Measurements from ENCODE around the gene COL4A3. TPM values are rescaled to one million over a fixed set of nuclear protein-coding genes. Genes with fewer than 3 reads are reported as not detected.
A peak's percentile ranks its signal among the peaks of the same experiment; 100 is the strongest.

COL4A3 gene
- total RNA-seq, 2 donors from 2014 or later = 1.7 to 2.4 TPM

DNA sequence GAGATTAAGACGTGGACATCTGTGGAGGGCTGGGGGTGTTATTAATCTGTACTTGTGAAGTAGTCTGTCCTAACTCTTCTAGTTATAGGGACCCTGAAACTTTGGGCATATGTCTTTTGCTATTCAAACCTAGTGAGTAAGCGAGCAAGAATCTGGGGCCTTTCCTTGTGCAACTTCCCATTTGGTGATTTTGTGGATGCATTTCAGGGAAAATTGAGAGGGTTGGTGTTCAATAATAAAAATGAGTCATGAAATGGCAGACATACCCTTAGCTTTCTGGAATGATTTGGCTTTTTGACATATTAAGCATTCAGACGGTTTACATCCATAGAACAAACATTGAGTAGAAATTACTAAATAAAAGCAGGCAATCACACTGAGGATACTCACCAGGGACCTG, 17.4 kb upstream of the COL4A3 start:
- peaks cover 7% of the 10 kb centered on the region for H3K9me3 ChIP-seq (ENCODE audit: control insufficient read depth, low read length)
- Mint-ChIP-seq H3K36me3 (ENCODE audit: low read depth) (peaks cover 5% of the 10 kb centered on the region), H3K4me3 (no peak overlapping the region), H3K9me3 (peaks cover 12% of the 10 kb centered on the region), H3K4me1 (no peaks in the 10 kb centered on the region), H3K27ac (no peak overlapping the region), H3K27me3 (ENCODE audit: insufficient read depth) (no peaks in the 10 kb centered on the region)
- H3K4me1 ChIP-seq (ENCODE audit: control insufficient read depth, insufficient read depth, low read length) = no peaks in the 10 kb centered on the region
- H3K27me3 ChIP-seq (ENCODE audit: control insufficient read depth, insufficient read depth, low read length, poor library complexity, severe bottlenecking) = no peaks in the 10 kb centered on the region
- no peak for DNase-seq
- no peak for TF ChIP-seq CTCF (conservative IDR thresholded peaks at IDR 0.05)
- no peak overlapping the region for H3K4me3 ChIP-seq (ENCODE audit: low read length)
- H3K9ac ChIP-seq (ENCODE audit: extremely low read depth, low read length, poor library complexity, severe bottlenecking) = no peak overlapping the region
- no peaks in the 10 kb centered on the region for H3K36me3 ChIP-seq (ENCODE audit: control insufficient read depth, insufficient read depth, low read length)
- no peak overlapping the region for H3K27ac ChIP-seq (ENCODE audit: low read depth, low read length)
- 89 to 100% methylated on average over 1 to 3 of the region's 3 CpGs for WGBS, 2 experiments (ENCODE audit: insufficient coverage in 1 of 2, insufficient read length in 1 of 2)

- H3K27me3 ChIP-seq (ENCODE audit: control insufficient read depth, insufficient read depth, low read length, poor library complexity, severe bottlenecking) = no peaks in the 10 kb centered on the region
- no peaks in the 10 kb centered on the region for H3K4me1 ChIP-seq (ENCODE audit: control insufficient read depth, insufficient read depth, low read length)
- no peak overlapping the region for H3K4me3 Mint-ChIP-seq
- peaks cover 5% of the 10 kb centered on the region for H3K36me3 Mint-ChIP-seq (ENCODE audit: low read depth)
- no peak for DNase-seq
- peak overlapping the region; percentile 53 for H3K4me3 ChIP-seq (ENCODE audit: low read length)
- no peak overlapping the region for H3K27ac ChIP-seq (ENCODE audit: low read depth, low read length)
- H3K27me3 Mint-ChIP-seq (ENCODE audit: insufficient read depth) = no peaks in the 10 kb centered on the region
- no peak for TF ChIP-seq CTCF (conservative IDR thresholded peaks at IDR 0.05)
- WGBS, 2 experiments (ENCODE audit: insufficient coverage in 1 of 2, insufficient read length in 1 of 2) = 82 to 100% methylated on average over 2 of the region's 2 CpGs
- H3K27ac Mint-ChIP-seq = no peak overlapping the region
- no peaks in the 10 kb centered on the region for H3K4me1 Mint-ChIP-seq
- H3K36me3 ChIP-seq (ENCODE audit: control insufficient read depth, insufficient read depth, low read length) = no peaks in the 10 kb centered on the region
- no peak overlapping the region for H3K9ac ChIP-seq (ENCODE audit: extremely low read depth, low read length, poor library complexity, severe bottlenecking)
- H3K9me3 ChIP-seq (ENCODE audit: control insufficient read depth, low read length) = peaks cover 7% of the 10 kb centered on the region
- H3K9me3 Mint-ChIP-seq = peaks cover 12% of the 10 kb centered on the region
These were observed 16.3 kb upstream of the COL4A3 start for GRCh38 chr2:227148106-227148505.

DNA sequence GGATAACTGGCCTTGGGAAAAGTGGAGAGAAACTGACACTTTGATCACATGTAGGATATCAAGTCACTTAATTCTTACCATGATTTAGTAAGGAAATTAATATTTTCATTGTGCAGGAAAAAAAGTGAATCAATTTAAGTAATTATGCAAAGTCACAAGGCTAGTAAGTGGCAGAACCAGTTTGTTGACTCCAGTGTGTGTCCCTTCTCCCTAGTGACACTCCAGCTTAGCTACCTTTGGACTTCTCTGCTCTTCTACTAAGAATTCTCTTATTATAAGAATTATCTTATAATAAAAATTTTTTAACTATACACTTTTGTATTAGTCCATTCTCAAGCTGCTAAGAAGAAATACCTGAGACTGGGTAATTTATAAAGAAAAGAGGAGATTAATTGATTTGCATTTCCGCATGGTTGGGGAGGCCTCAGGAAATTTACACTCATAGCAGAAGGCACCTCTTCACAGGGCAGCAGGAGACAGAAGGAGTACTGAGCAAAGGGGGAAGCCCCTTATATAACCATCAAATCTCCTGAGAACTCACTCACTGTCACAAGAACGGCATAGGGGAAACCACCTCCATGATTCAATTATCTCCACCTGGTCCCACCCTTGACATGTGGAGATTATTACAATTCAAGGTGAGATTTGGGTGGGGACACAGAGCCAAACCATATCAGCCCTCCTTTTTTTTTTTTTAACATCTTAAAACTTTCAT, 14.0 kb upstream of the COL4A3 start:
- TF ChIP-seq CTCF (conservative IDR thresholded peaks at IDR 0.05) = no peak
- peaks cover 15% of the 10 kb centered on the region for H3K4me1 Mint-ChIP-seq
- H3K9me3 Mint-ChIP-seq = peaks cover 12% of the 10 kb centered on the region
- H3K4me1 ChIP-seq (ENCODE audit: control insufficient read depth, insufficient read depth, low read length) = peaks cover 6% of the 10 kb centered on the region
- peaks cover 5% of the 10 kb centered on the region for H3K36me3 Mint-ChIP-seq (ENCODE audit: low read depth)
- DNase-seq = no peak
- WGBS, 2 experiments (ENCODE audit: insufficient coverage in 1 of 2, insufficient read length in 1 of 2) = 75 to 100% methylated on average over 1 to 2 of the region's 2 CpGs
- H3K27ac ChIP-seq (ENCODE audit: low read depth, low read length) = no peak overlapping the region
- no peak overlapping the region for H3K4me3 ChIP-seq (ENCODE audit: low read length)
- no peaks in the 10 kb centered on the region for H3K36me3 ChIP-seq (ENCODE audit: control insufficient read depth, insufficient read depth, low read length)
- H3K4me3 Mint-ChIP-seq = no peak overlapping the region
- peaks cover 7% of the 10 kb centered on the region for H3K9me3 ChIP-seq (ENCODE audit: control insufficient read depth, low read length)
- peaks cover under 1% of the 10 kb centered on the region for H3K27me3 Mint-ChIP-seq (ENCODE audit: insufficient read depth)
- no peaks in the 10 kb centered on the region for H3K27me3 ChIP-seq (ENCODE audit: control insufficient read depth, insufficient read depth, low read length, poor library complexity, severe bottlenecking)
- H3K27ac Mint-ChIP-seq = no peak overlapping the region
- H3K9ac ChIP-seq (ENCODE audit: extremely low read depth, low read length, poor library complexity, severe bottlenecking) = no peak overlapping the region
